ENCODE measurements around the gene ABCB11.
"Not testable (repeated sequence)": the region's sequence is repeated elsewhere in the genome, so short reads cannot be mapped to it uniquely, and the experiment has no call there.

The ABCB11 gene

GRCh38 chr2:169031202-169031601 lies at the start of gene ABCB11:
Gene ABCB11 (minus strand): TSS chr2:169031324. CDS start chr2:169018125, 13,199 bp downstream.
- DNase-seq, result no peak

DNA sequence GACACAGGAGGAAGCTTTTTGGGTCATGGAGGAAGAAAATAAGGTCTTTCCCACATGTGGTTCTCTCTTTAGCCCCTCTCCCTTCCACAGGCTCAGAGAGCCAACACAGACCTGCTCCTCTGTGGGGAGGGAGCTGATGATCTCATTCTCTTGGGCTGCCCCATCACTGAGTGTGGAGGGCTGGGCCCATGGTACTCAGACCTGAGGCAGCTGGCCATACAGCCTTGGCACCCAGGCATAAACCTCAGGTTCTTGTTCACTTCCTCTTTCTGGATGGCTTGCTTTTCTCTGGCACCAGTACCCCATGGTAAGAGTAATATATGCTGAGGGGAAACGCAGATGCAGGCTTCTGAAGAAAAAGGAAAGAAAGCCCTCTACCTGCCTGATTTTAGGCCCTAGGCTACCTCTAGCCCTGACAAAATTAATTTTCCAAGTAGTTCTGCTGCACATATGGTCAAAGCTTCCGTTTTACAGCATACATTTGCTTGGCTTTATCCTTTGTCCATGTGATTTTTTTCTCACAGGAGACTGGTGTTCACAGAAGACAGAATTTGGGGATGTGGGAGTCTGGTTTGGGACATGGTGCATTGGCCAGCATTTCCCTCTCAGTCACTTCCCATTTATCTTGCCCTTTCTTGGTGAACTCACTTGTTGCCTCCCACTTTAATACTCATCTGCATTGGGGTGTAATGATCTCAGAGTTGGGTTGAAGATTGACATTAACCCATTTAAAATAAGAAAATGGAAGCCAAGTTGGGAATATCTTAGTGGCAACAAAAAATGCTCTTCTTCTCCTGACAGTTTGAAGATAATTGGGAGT lies 49.3 kb upstream of the ABCB11 start:
- peak; percentile 8 for DNase-seq

- DNase-seq, result no peak
Measured at GRCh38 chr2:169077674-169078240, 46.6 kb upstream of the ABCB11 start.

DNA sequence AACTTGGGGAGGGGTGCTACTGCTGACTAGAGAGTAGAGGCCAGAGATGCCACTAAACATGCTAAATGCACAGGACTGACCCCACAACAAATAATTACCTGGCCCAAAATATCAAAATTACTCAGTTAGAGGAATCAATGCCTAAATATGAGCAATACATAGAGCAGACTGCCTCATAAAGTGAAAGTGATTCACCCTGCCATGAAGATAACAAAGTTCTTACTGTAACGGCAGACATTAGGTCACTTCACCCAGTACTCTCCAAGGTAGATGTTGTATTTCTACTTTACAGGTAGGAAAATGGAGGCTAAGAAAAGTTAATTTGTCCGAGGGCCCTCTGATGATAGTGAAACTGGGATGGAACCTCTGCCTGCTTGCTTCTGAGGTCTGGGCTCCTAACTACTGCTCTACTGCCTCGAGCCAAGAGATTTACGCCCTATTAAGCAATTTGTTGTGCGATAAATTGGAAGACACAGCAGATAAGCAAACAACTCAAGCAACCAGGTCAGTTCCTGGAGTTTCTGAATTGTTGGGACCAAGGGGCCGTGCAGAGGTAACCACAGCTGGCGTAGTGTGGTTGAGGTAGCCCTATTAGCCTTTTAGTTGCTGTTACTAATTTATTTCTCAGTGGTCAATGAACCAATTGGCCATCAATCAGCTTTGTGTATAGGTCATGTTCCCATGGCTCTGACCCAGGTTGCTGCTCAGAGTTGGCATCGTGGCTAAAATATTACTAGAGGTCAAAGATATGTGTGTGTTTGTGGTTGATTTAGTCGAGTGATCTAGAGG lies 43.0 kb upstream of the ABCB11 start:
- DNase-seq, result no peak

DNA sequence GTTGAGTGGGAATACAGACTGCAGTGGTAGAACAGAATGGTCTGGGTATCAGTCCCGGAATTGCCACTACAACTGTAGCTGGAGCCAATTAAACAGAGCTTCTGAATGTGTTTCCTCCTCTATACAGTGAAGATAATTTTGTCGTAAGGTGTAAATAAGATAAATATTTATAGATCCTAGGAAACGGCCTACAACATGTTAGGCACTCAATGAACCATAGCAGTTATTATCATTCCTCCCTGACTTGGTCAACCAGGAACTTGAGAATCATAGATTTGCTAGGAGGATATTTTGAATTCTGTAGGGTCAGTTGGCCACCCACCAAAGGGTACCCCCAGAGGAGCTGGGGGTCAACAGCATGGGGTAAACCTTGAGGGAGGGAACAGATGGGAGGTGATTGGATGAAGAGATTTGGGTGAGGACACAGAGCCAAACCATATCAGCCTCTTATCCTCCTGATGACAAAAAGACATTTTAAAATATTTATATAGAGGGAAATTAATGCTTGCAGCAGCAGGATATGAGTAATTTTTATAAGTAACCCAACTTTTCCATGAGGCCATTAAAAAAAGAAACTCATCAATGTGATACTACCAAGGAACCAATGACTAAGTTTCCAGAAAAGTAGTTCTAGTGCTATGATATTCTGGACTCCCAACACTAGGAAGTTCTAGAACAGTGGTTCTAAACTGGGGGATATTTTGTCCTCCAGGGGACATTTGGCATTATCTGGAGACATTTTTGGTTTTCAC lies 42.3 kb upstream of the ABCB11 start:
- no peak for DNase-seq

- DNase-seq, result no peak
Measured at GRCh38 chr2:169072163-169072925, 41.2 kb upstream of the ABCB11 start.

DNA sequence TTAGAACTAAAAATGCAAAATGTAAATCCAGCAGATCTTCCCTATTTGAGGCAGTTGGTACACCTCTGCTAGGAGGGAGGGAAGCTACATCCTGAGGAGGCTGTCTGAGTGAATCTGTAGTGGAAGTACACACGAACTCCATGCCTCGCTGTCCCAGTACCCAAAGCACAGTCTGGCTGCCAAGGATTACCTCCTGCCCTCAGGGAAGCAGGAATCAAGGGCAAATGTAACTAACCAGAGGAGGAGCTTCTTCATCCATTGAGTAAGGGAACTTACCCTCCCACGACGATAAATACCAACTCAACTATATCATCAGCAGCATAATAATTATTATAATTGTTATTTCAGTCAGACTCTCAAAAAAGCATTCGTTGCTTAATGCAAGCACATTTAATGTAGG lies 40.3 kb upstream of the ABCB11 start:
- no peak for DNase-seq

DNA sequence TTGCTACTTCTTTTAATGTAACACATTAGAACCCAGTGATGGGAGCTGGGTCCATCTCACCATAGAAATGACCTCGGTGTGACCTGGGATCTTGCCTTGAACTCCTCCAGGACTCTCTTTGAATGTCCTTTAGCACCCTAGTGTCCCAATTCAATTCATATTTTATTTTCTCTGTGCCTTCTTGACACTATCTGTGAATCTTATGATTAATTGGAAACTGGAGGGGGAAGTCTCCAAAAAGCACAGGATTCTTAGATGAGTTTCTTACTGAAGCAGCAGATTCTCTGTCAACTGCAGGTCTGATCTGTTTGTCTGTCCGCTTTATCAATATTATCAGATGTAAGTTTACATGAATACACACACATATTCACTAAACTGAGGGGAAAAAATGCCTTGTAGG lies 38.7 kb upstream of the ABCB11 start:
- DNase-seq, result no peak

- peak; percentile 11 for DNase-seq
Measured at GRCh38 chr2:169069341-169069740, 38.2 kb upstream of the ABCB11 start, which contains the start of gene DHRS9. Gene DHRS9 (plus strand): TSS chr2:169069563. CDS start chr2:169081582, 12,019 bp downstream.

GRCh38 chr2:169066897-169067296 lies 35.8 kb upstream of the ABCB11 start:
- DNase-seq, result no peak

DNA sequence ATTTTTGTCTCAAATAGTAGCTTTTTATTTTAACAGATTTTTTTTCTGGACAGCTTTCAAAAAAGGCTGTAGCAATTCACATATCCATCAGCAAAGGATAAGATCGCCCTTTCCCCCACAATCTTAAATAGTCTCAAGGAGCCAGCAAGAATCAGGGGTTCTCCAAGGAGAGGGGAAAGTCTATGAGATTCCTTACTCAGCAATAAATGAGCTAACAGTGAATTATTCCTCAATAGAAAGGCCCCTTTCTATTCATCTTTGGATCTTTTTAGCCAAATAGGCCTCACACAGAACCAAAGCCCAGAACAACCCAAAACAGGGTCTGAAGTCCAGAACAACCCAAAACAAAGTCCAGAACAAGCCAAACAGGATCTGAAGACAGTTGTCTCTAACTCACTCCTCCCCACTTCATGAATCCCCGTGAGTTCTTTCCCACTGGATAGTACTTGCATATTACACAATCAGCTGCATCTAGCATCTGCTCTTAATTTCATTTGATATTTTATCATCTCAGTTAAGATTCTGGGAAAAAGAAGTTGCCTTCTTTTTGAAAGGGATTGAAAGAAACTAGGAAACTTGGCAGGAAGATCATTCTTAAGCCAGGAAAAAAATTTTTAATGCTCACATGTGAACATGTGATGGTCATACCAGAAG lies 34.9 kb upstream of the ABCB11 start:
- DNase-seq, result no peak

GRCh38 chr2:169065422-169065821 lies 34.3 kb upstream of the ABCB11 start:
- DNase-seq, result no peak

GRCh38 chr2:169064199-169064598 lies 33.1 kb upstream of the ABCB11 start:
- not testable (repeated sequence) for DNase-seq

DNA sequence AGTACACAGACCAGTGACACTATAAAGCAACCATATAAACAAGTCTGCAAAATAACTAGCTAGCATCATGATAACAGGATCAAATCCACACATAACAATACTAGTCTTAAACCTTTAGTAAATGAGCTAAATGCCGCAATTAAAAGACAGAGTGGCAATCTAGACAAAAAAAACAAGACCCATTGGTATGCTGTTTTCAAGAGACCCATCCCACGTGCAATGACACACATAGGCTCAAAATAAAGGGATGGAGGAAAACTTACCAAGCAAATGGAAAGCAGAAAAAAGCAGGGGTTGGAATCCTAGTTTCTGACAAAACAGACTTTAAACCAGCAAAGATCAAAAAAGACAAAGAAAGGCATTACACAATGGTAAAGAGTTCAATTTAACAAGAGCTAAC lies 23.5 kb upstream of the ABCB11 start:
- not testable (repeated sequence) for DNase-seq

GRCh38 chr2:169050476-169051240 lies 19.5 kb upstream of the ABCB11 start:
- no peak for DNase-seq

DNA sequence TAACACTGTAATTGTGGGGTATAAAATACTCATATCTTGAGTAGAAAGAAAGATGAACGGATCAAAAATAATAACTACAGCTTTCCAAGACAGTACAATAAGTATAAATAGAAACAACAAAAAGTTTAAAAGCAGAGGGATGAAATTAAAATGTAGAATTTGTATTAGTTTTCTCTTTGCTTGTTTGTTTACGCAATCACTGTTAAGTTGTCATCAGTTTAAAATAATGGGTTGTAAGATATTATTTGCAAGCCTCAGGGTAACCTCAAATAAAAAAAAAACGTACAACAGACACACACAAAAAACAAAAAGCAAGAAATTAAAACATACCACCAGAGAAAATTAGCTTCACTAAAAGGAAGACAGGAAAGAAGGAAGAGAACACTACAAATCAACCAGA lies 18.0 kb upstream of the ABCB11 start:
- DNase-seq, result no peak

DNA sequence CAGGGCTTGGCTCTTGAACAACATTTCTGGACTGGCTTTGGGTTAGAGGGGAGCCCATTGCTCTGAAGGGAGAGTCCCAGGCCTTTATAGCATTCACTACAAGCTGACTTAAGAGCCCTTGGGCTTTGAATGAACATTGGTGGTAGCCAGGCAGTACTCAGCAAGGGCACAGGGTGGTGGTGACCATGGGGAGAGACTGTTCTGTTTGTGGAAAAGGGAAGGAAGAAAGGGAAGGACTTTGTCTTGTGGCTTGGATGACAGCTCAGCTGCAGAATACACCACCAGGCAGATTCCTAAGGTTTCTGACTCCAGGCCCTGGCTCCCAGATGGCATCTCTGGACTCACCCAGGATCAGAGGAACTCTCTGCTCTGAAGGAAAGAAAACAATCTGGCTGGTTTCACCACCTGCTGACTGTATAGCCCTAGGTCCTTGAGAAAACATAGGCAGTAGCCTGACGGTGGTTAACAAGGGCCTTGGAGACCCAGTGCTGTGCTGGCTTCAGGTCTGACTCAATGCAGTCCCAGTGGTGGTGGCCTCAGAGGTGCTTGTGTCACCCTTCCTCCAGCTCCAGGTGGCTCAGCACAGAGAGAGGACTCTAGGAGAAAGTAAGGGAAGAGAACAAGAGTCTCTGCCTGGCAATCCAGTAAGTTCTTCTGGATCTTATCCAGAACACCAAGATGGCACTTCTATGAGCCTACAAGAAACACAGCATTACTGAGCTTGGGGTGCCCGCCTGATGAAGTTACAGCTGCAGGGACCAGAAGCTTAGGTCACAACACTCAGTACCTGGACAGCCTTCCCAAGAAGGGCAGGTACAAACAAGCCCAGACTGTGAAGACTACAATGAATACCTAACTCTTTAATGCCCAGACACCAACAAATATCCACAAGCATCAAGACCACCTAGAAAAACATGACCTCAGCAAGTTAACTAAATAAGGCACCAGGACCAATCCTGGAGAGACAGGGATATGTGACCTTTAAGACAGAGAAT lies 16.4 kb upstream of the ABCB11 start:
- no peak for DNase-seq

GRCh38 chr2:169046440-169047151 lies 15.5 kb upstream of the ABCB11 start:
- no peak for DNase-seq

DNA sequence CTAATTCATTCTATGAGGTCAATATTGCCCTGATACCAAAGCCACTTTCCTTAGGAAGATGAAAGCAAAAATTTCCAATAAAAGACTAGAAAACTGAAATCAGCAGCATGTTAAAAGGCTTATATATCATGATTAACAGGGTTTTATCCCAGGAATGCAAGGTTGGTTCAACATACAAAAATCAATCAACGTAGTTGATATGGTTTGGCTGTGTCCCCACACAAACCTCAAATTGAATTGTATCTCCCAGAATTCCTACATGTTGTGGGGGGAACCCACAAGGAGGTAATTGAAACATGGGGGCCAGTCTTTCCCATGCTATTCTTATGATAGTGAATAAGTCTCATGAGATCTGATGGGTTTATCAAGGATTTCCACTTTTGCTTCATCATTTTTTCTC lies 11.7 kb upstream of the ABCB11 start:
- DNase-seq, result no peak
